ENCODE measurements around the gene GJA3.

Gene GJA3

GRCh38 chr13:20126541-20127261 lies 34.2 kb downstream of the GJA3 start:
- Histone ChIP-seq H3K27me3 (peaks cover 57 to 81% (median 67%) of the 10 kb centered on the region in 11 experiments), H3K27ac (no peak overlapping the region), H3K36me3 (no peaks in the 10 kb centered on the region), H4K20me1 (peaks cover 0 to 23% (median 4%) of the 10 kb centered on the region in 11 experiments; a peak in 8 of 22 replicates), H3K9me3 (replicated peaks in 1 of 11) (no peaks in the 10 kb centered on the region; a peak in 1 of 22 replicates), H3K4me1 (peaks cover 14 to 26% (median 16%) of the 10 kb centered on the region in 10 experiments), H3K4me2 (peak overlapping the region in 3 of 11 experiments; percentile 38 to 93 (median 92); a peak in 4 of 22 replicates), H3K9ac (no peak overlapping the region), H3K4me3 (peak overlapping the region in 1 of 10 experiments; percentile 73; a peak in 1 of 20 replicates)
- no peak for TF ChIP-seq Cebpa-rat (IDR thresholded peaks at IDR 0.05)

GRCh38 chr13:20125783-20126165 lies 35.1 kb downstream of the GJA3 start:
- H3K9me3 ChIP-seq (replicated peaks in 1 of 11) = peaks cover 0 to 3% (median 0%) of the 10 kb centered on the region in 11 experiments; a peak in 1 of 22 replicates
- H3K36me3 ChIP-seq = no peaks in the 10 kb centered on the region
- H3K4me1 ChIP-seq = peaks cover 20 to 30% (median 23%) of the 10 kb centered on the region in 10 experiments
- no peak overlapping the region for H3K4me2 ChIP-seq
- peaks cover 57 to 76% (median 64%) of the 10 kb centered on the region in 11 experiments for H3K27me3 ChIP-seq
- H3K27ac ChIP-seq = no peak overlapping the region
- H3K4me3 ChIP-seq = no peak overlapping the region
- no peak for TF ChIP-seq Cebpa-rat (IDR thresholded peaks at IDR 0.05)
- H3K9ac ChIP-seq = no peak overlapping the region
- peaks cover 0 to 23% (median 4%) of the 10 kb centered on the region in 11 experiments; a peak in 8 of 22 replicates for H4K20me1 ChIP-seq

GRCh38 chr13:20125129-20125782 lies 35.6 kb downstream of the GJA3 start:
- peaks cover 0 to 8% (median 0%) of the 10 kb centered on the region in 11 experiments; a peak in 2 of 22 replicates for H3K9me3 ChIP-seq (replicated peaks in 1 of 11)
- H3K4me2 ChIP-seq = peak overlapping the region in 1 of 11 experiments; percentile 10; a peak in 1 of 22 replicates
- no peak overlapping the region for H3K4me3 ChIP-seq
- TF ChIP-seq Cebpa-rat (IDR thresholded peaks at IDR 0.05) = no peak
- peaks cover 0 to 23% (median 4%) of the 10 kb centered on the region in 11 experiments; a peak in 8 of 22 replicates for H4K20me1 ChIP-seq
- H3K36me3 ChIP-seq = no peaks in the 10 kb centered on the region
- H3K9ac ChIP-seq = no peak overlapping the region
- H3K27ac ChIP-seq = no peak overlapping the region
- H3K4me1 ChIP-seq = peaks cover 22 to 35% (median 25%) of the 10 kb centered on the region in 10 experiments
- H3K27me3 ChIP-seq = peaks cover 52 to 77% (median 60%) of the 10 kb centered on the region in 11 experiments

GRCh38 chr13:20124303-20124702 lies 36.5 kb downstream of the GJA3 start:
- H3K4me2 ChIP-seq = no peak overlapping the region
- TF ChIP-seq Cebpa-rat (IDR thresholded peaks at IDR 0.05) = no peak
- H3K4me1 ChIP-seq = peaks cover 23 to 44% (median 33%) of the 10 kb centered on the region in 10 experiments
- no peak overlapping the region for H3K4me3 ChIP-seq
- peaks cover 43 to 75% (median 54%) of the 10 kb centered on the region in 11 experiments for H3K27me3 ChIP-seq
- no peaks in the 10 kb centered on the region for H3K36me3 ChIP-seq
- no peak overlapping the region for H3K27ac ChIP-seq
- H4K20me1 ChIP-seq = peaks cover 0 to 23% (median 4%) of the 10 kb centered on the region in 11 experiments; a peak in 8 of 22 replicates
- no peak overlapping the region for H3K9ac ChIP-seq
- H3K9me3 ChIP-seq (replicated peaks in 1 of 11) = peaks cover 0 to 9% (median 0%) of the 10 kb centered on the region in 11 experiments; a peak in 4 of 22 replicates

- peaks cover 16 to 55% (median 31%) of the 10 kb centered on the region in 11 experiments for H3K27me3 ChIP-seq
- H3K9me3 ChIP-seq (replicated peaks in 1 of 11) = peaks cover 0 to 9% (median 0%) of the 10 kb centered on the region in 11 experiments; a peak in 3 of 22 replicates
- H3K36me3 ChIP-seq = no peaks in the 10 kb centered on the region
- peak overlapping the region; percentile 48 to 68 (median 56) for H3K4me3 ChIP-seq
- peak overlapping the region in 10 of 11 experiments; percentile 43 to 73 (median 60); a peak in 17 of 22 replicates for H3K27ac ChIP-seq
- peak overlapping the region; percentile 40 to 82 (median 73) for H3K4me2 ChIP-seq
- H3K9ac ChIP-seq = peak overlapping the region; percentile 44 to 74 (median 67); a peak in 18 of 22 replicates
- H4K20me1 ChIP-seq = no peaks in the 10 kb centered on the region; a peak in 1 of 22 replicates
- peaks cover 7 to 31% (median 21%) of the 10 kb centered on the region in 10 experiments; a peak in 18 of 20 replicates for H3K4me1 ChIP-seq
- TF ChIP-seq Cebpa-rat (IDR thresholded peaks at IDR 0.05) = peak in 4 of 11 experiments; percentile 11 to 32 (median 20); a peak in 2 of 22 replicates
These were observed 39.7 kb downstream of the GJA3 start for GRCh38 chr13:20121159-20121525.

GRCh38 chr13:20119960-20120359 lies 40.9 kb downstream of the GJA3 start:
- TF ChIP-seq Cebpa-rat (IDR thresholded peaks at IDR 0.05) = no peak
- H3K27me3 ChIP-seq = peaks cover 5 to 43% (median 22%) of the 10 kb centered on the region in 11 experiments; a peak in 19 of 22 replicates
- peaks cover 7 to 31% (median 21%) of the 10 kb centered on the region in 10 experiments; a peak in 18 of 20 replicates for H3K4me1 ChIP-seq
- peak overlapping the region in 8 of 10 experiments; percentile 52 to 68 (median 58); a peak in 13 of 20 replicates for H3K4me3 ChIP-seq
- no peaks in the 10 kb centered on the region for H3K36me3 ChIP-seq
- H3K9me3 ChIP-seq (replicated peaks in 1 of 11) = peaks cover 0 to 9% (median 0%) of the 10 kb centered on the region in 11 experiments; a peak in 3 of 22 replicates
- H3K27ac ChIP-seq = peak overlapping the region in 8 of 11 experiments; percentile 25 to 73 (median 44); a peak in 12 of 22 replicates
- H3K4me2 ChIP-seq = peak overlapping the region; percentile 40 to 82 (median 73)
- no peaks in the 10 kb centered on the region; a peak in 1 of 22 replicates for H4K20me1 ChIP-seq
- peak overlapping the region in 2 of 11 experiments; percentile 44 to 74; a peak in 3 of 22 replicates for H3K9ac ChIP-seq

- H3K9ac ChIP-seq = peak overlapping the region; percentile 27 to 63 (median 52); a peak in 17 of 22 replicates
- peaks cover 7 to 31% (median 21%) of the 10 kb centered on the region in 10 experiments; a peak in 18 of 20 replicates for H3K4me1 ChIP-seq
- H3K9me3 ChIP-seq (replicated peaks in 1 of 11) = peaks cover 0 to 9% (median 0%) of the 10 kb centered on the region in 11 experiments; a peak in 3 of 22 replicates
- H3K27ac ChIP-seq = peak overlapping the region in 9 of 11 experiments; percentile 15 to 57 (median 40); a peak in 14 of 22 replicates
- peaks cover 5 to 30% (median 17%) of the 10 kb centered on the region in 11 experiments; a peak in 18 of 22 replicates for H3K27me3 ChIP-seq
- H3K36me3 ChIP-seq = no peaks in the 10 kb centered on the region
- TF ChIP-seq Cebpa-rat (IDR thresholded peaks at IDR 0.05) = no peak
- H4K20me1 ChIP-seq = no peaks in the 10 kb centered on the region; a peak in 1 of 22 replicates
- peak overlapping the region; percentile 37 to 66 (median 52); a peak in 19 of 20 replicates for H3K4me3 ChIP-seq
- H3K4me2 ChIP-seq = peak overlapping the region; percentile 40 to 82 (median 73)
These were observed 42.3 kb downstream of the GJA3 start for GRCh38 chr13:20118268-20119140.

All from BLaER1 treated with 17β-estradiol and CSF1 and Interleukin-3, amounts not matched to agents 10 nM and 100 nM (cell line).